Measurements from ENCODE around the gene FADS3. TPM values are rescaled to one million over a fixed set of nuclear protein-coding genes. Genes with fewer than 3 reads are reported as not detected.

FADS3 gene
- total and polyA plus RNA-seq, 2 donors (not counting 3 experiments of a cell fraction or from before 2014, with no cell fraction given): 216 to 346 TPM

- TF ChIP-seq JUN (IDR thresholded peaks at IDR 0.05; ENCODE audit: borderline replicate concordance, insufficient read depth, insufficient read length, low read depth): no peak
- no peak for TF ChIP-seq POLR2AphosphoS5 (IDR thresholded peaks at IDR 0.05; ENCODE audit: insufficient read depth, low read depth, low read length)
- TF ChIP-seq CTCF (IDR thresholded peaks at IDR 0.05; ENCODE audit: extremely low read depth in 1 of 2, insufficient read depth in 1 of 2, low read depth in 1 of 2, low read length in 2 of 2): no peak
- TF ChIP-seq FOS (IDR thresholded peaks at IDR 0.05; ENCODE audit: borderline replicate concordance, insufficient read depth, low read length): no peak
- TF ChIP-seq EZH2 (IDR thresholded peaks at IDR 0.05; ENCODE audit: borderline replicate concordance, low read depth, low read length, severe bottlenecking): no peak
- no peak for TF ChIP-seq MYC (IDR thresholded peaks at IDR 0.05; ENCODE audit: low read depth, low read length)
- TF ChIP-seq POLR2A (IDR thresholded peaks at IDR 0.05; ENCODE audit: low read depth, low read length): no peak
- TF ChIP-seq GATA2 (IDR thresholded peaks at IDR 0.05; ENCODE audit: insufficient read depth, insufficient read length, low read depth, low read length): no peak
- no peak for TF ChIP-seq MAX (IDR thresholded peaks at IDR 0.05; ENCODE audit: insufficient read depth, insufficient read length)
- dilution Hi-C loops (cut with MboI; ENCODE audit: extremely low pct_ligation_motif_present, low sequenced_read_pairs): no loop called here
- no peaks in the 10 kb centered on the region for H3K9me1 ChIP-seq (replicated peaks; ENCODE audit: control insufficient read depth, extremely low read depth, insufficient read depth, low read length)
- FAIRE-seq (no peak), DNase-seq (ENCODE audit: low read depth, low spot score) (no peak)
- intact Hi-C loops (cut with micrococcal nuclease): no loop called here
- H3K36me3 ChIP-seq (ENCODE audit: control insufficient read depth in 2 of 2, extremely low read depth in 1 of 2, insufficient read depth in 2 of 2, low read length in 2 of 2): no peaks in the 10 kb centered on the region
- H3K4me2 ChIP-seq (ENCODE audit: insufficient read depth, low read length): no peak overlapping the region
- no peak overlapping the region for H2AFZ ChIP-seq (ENCODE audit: low read depth, low read length)
- no peaks in the 10 kb centered on the region for H3K4me1 ChIP-seq (ENCODE audit: control insufficient read depth, extremely low read depth, insufficient read depth, low read length)
- CTCF ChIA-PET: interaction anchor here (0.6 to 16.0 kb wide), 3 partner anchors 10 to 202 kb away, joined by 3 to 416 read pairs (median 12); no protein-coding TSS in a partner anchor
- POLR2A ChIA-PET: no interaction called here
- no peak overlapping the region for H3K4me3 ChIP-seq (replicated peaks in 1 of 3; ENCODE audit: insufficient read depth in 1 of 3, low read depth in 1 of 3, low read length in 3 of 3)
- H3K79me2 ChIP-seq (ENCODE audit: control insufficient read depth, insufficient read depth, low read length): no peaks in the 10 kb centered on the region
- no peaks in the 10 kb centered on the region for H3K9me3 ChIP-seq (replicated peaks; ENCODE audit: control insufficient read depth, insufficient read depth, low read length)
- BruUV-seq (replicated peaks): no TSS peak
- no peak overlapping the region for H3K27ac ChIP-seq (ENCODE audit: insufficient read depth, low read depth, low read length)
- no peaks in the 10 kb centered on the region for H3K27me3 ChIP-seq (ENCODE audit: control insufficient read depth in 2 of 2, insufficient read depth in 2 of 2, low read length in 2 of 2)
- no peaks in the 10 kb centered on the region for H4K20me1 ChIP-seq (replicated peaks; ENCODE audit: control insufficient read depth, extremely low read depth, insufficient read depth, low read length)
- no peak overlapping the region for H3K9ac ChIP-seq (replicated peaks; ENCODE audit: extremely low read depth, insufficient read depth, low read length)
Observed at GRCh38 chr11:61905801-61906521, 14.6 kb upstream of the FADS3 start.
